ENCODE results near the gene RMDN2. TPM values are rescaled to one million over a fixed set of nuclear protein-coding genes. Genes with fewer than 3 reads are reported as not detected.

RMDN2 gene
- total RNA-seq: 2.3 and 8.3 TPM in 2 replicates

- DNase-seq (ENCODE audit: extremely low read depth, low read depth, low spot score): peak; percentile 29
Observed at GRCh38 chr2:37925063-37925897, at the start of gene RMDN2. RMDN2 (plus strand) TSS chr2:37925287; CDS start chr2:37929278, 3,991 bp downstream.

GRCh38 chr2:37875403-37875906 is 49.6 kb upstream of the RMDN2 start:
- DNase-seq (ENCODE audit: extremely low read depth, low read depth, low spot score): no peak

GRCh38 chr2:37876227-37876626 is 48.9 kb upstream of the RMDN2 start:
- DNase-seq (ENCODE audit: extremely low read depth, low read depth, low spot score): no peak

GRCh38 chr2:37877457-37878315 is 47.4 kb upstream of the RMDN2 start:
- peak; percentile 48 for DNase-seq (ENCODE audit: extremely low read depth, low read depth, low spot score)

- DNase-seq (ENCODE audit: extremely low read depth, low read depth, low spot score): no peak
Observed at GRCh38 chr2:37878536-37878935, 46.6 kb upstream of the RMDN2 start.

GRCh38 chr2:37880551-37880950 is 44.5 kb upstream of the RMDN2 start:
- DNase-seq (ENCODE audit: extremely low read depth, low read depth, low spot score): no peak

- no peak for DNase-seq (ENCODE audit: extremely low read depth, low read depth, low spot score)
Observed at GRCh38 chr2:37881397-37881796, 43.7 kb upstream of the RMDN2 start.

GRCh38 chr2:37882036-37882435 is 43.1 kb upstream of the RMDN2 start:
- no peak for DNase-seq (ENCODE audit: extremely low read depth, low read depth, low spot score)

GRCh38 chr2:37883518-37883917 is 41.6 kb upstream of the RMDN2 start:
- no peak for DNase-seq (ENCODE audit: extremely low read depth, low read depth, low spot score)

GRCh38 chr2:37885329-37885993 is 39.6 kb upstream of the RMDN2 start:
- DNase-seq (ENCODE audit: extremely low read depth, low read depth, low spot score): no peak

GRCh38 chr2:37886745-37887144 is 38.3 kb upstream of the RMDN2 start:
- no peak for DNase-seq (ENCODE audit: extremely low read depth, low read depth, low spot score)

- no peak for DNase-seq (ENCODE audit: extremely low read depth, low read depth, low spot score)
Observed at GRCh38 chr2:37887286-37887685, 37.8 kb upstream of the RMDN2 start.

GRCh38 chr2:37890893-37891495 is 34.1 kb upstream of the RMDN2 start:
- DNase-seq (ENCODE audit: extremely low read depth, low read depth, low spot score): no peak

GRCh38 chr2:37891846-37892435 is 33.1 kb upstream of the RMDN2 start:
- DNase-seq (ENCODE audit: extremely low read depth, low read depth, low spot score): no peak

- DNase-seq (ENCODE audit: extremely low read depth, low read depth, low spot score): no peak
Observed at GRCh38 chr2:37892436-37893114, 32.5 kb upstream of the RMDN2 start.

GRCh38 chr2:37893327-37893726 is 31.8 kb upstream of the RMDN2 start:
- no peak for DNase-seq (ENCODE audit: extremely low read depth, low read depth, low spot score)

- no peak for DNase-seq (ENCODE audit: extremely low read depth, low read depth, low spot score)
Observed at GRCh38 chr2:37894047-37894446, 31.0 kb upstream of the RMDN2 start.

GRCh38 chr2:37894601-37895000 is 30.5 kb upstream of the RMDN2 start:
- no peak for DNase-seq (ENCODE audit: extremely low read depth, low read depth, low spot score)

GRCh38 chr2:37895140-37895539 is 29.9 kb upstream of the RMDN2 start:
- DNase-seq (ENCODE audit: extremely low read depth, low read depth, low spot score): no peak

GRCh38 chr2:37896319-37896718 is 28.8 kb upstream of the RMDN2 start:
- DNase-seq (ENCODE audit: extremely low read depth, low read depth, low spot score): no peak
